Tongue (tissue), 2 donors: ENCODE results near the gene TAL1. TPM values are rescaled to one million over a fixed set of nuclear protein-coding genes. Genes with fewer than 3 reads are reported as not detected.
"Not testable (repeated sequence)": the region's sequence is repeated elsewhere in the genome, so short reads cannot be mapped to it uniquely, and the experiment has no call there.

Experiments
- DNase-seq: peaks from one replicate; pipeline ENCODE4 v3.0.0-alpha.2; 2015
- total RNA-seq: library from RNA; depleted of rRNA; stranded (reverse); fragments of >200 nt; gene quantifications from one replicate; pipeline ENCODE4 v1.2.3, GENCODE V29; 2014

The TAL1 gene
- total RNA-seq, 1 donor from 2014 or later: 3.6 TPM

DNA sequence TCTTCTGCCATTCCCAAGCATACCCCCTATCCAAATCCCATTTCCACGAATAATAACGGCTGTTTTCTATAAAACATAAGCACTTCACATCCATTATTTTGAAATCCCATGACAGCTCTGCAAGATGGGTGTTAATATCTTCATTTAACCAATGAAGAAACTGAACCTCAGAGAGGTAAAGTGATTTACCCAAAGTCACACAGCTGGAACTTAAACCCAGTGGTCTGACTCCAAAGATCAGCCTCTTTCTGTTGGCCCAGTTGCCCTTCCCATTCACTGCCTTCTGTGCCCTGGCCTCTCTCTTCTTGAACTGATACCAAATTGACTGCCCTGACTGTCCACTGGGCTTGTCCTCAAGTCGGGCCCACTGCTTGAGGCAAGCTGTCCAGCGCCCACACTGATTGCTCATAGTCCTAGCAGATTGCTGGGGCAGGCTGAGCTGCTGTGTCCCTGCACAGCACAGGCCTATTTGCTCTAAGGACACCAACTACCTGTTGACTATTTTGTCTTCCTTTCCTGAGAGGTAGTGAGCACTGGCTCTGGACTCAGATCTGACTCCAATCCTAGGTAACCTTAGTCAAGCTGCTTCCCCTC, 19.3 kb downstream of the TAL1 start:
- no peak for DNase-seq

DNA sequence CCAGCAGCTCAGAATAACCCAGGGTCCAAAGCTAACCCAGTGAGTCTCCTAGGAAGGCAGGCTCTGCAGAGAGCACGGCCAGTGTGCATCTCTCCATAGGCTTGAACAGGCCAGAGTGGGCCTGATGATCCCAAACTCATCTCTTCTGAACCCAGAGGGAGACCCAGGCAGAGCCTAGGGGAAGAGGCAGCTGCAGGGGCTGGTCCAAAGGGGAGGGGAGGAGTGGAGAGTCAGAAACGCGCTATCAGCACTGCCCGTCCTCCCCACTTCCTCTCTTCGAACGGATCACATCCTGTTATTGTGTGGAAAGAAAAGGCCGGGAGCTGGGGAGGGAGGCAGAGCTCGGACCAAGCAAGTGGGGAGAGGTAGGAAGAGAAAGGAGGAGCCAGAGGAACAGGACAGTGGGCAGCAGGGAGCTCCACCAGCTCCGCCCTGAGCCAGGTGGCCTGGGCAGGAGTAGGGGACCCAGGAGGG, 20.2 kb downstream of the TAL1 start:
- DNase-seq: no peak

- no peak for DNase-seq
These were observed 21.4 kb downstream of the TAL1 start for GRCh38 chr1:47210666-47211065.

GRCh38 chr1:47209725-47210325, 22.2 kb downstream of the TAL1 start:
- no peak for DNase-seq

GRCh38 chr1:47209091-47209490, 22.9 kb downstream of the TAL1 start:
- no peak for DNase-seq

- DNase-seq: no peak
These were observed 23.6 kb downstream of the TAL1 start for GRCh38 chr1:47208374-47208850.

GRCh38 chr1:47207803-47208373, 24.1 kb downstream of the TAL1 start:
- no peak for DNase-seq

- DNase-seq: no peak
These were observed 26.1 kb downstream of the TAL1 start for GRCh38 chr1:47205918-47206317.

GRCh38 chr1:47203504-47203903, 28.5 kb downstream of the TAL1 start:
- not testable (repeated sequence) for DNase-seq

- peak; percentile 83 for DNase-seq
These were observed 30.8 kb downstream of the TAL1 start for GRCh38 chr1:47201179-47201578.

- DNase-seq: no peak
These were observed 33.8 kb downstream of the TAL1 start for GRCh38 chr1:47198214-47198613.

DNA sequence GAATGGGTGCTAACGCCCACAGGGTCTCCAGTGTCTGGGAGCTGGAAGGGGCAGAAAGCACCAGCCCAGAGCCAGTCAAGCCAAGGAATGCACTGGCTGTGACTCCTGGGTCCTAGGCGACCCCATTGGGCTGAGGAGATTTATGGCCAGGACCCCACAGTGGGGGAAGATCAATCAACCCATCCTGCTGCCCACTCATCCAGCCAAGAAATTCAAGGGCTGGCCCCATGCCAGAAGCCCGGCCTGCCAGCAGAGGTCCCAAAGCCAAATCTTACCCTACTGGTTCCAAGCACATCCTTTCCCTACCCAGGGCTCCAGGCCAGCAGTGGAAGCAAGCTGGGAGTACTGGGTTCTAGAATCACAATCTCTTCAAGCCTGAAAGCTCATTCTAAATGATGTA, 35.4 kb downstream of the TAL1 start:
- no peak for DNase-seq

- DNase-seq: not testable (repeated sequence)
These were observed 36.0 kb downstream of the TAL1 start for GRCh38 chr1:47195981-47196380.

DNA sequence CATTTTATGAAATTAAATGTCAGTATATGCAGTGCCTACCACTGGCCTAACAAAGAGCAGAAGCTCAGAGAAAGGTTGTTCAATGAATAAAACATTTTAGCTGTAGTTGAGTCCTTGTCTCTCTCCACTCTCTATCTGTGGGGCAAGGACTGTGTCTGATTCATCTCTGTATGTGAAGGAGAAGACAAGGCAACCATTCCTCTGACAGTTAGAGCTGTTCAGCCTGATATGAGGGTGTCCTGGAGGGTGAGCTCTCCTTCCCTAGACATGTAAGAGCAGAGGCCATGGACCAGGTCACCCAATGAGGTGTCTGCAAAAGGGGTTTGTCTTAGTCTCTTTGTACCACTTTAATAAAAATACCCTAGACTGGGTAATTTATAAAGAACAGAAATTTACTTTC, 37.7 kb downstream of the TAL1 start:
- no peak for DNase-seq

DNA sequence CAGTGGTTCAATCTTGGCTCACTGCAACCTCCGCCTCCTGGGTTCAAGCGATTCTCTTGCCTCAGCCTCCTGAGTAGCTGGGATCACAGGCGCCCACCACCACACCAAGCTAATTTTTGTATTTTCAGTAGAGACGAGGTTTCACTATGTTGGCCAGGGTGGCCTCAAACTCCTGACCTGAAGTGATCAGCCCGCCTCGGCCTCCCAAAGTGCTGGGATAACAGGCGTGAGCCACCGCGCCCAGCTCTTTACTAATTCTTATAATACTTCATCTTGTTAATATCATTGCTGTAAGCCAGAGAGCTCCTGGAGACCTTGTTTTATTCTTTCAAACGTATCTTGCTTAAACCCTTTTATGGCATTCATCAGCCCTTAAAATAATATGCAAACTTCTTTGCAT, 38.5 kb downstream of the TAL1 start:
- not testable (repeated sequence) for DNase-seq

- DNase-seq: peak; percentile 94
These were observed 39.3 kb downstream of the TAL1 start for GRCh38 chr1:47192458-47193384.

DNA sequence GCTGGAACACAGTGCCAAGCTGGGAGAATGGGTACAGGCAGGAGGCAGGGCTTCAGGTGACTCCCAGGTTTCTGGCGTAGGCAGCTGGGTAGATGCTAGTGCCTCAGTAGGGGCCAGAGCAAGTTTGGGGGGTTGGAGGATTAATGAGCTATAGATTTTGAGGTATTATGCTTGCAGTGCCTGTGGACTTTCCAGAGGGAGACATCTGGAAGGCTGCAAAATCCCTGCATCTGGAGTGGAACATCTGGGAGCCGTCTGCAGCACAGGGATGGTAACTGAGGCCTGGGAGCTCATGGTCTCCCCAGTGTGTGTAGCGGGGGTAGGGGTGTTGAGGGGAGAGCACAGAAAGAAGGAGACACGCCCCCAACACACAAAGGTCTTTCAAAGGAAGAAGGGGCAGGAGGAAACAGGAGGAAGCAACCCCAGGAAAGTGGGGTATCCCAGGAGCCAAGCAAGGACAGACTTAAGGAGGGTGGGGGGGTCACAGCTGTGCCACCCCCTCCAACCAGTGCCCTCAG, 40.0 kb downstream of the TAL1 start:
- DNase-seq: peak; percentile 16

DNA sequence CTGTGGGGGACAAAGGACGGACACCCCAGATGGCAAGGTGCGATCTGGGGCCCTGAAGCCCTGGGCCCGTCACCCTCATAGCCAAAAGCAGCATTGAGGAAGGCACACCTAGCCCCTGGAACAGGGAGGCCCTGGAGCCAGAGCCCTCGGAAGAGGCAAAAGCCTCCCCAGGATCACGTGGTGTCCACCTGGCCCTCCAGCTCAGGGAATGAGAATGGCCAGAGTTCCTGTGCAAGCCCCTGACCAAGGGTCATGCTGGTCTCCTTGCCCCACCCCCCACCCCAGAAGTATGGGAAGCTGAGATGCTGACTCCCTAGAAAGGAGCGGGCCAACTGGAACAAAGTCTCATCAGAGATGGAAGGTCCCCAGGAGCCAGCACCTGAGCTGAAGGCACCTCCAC, 41.2 kb downstream of the TAL1 start:
- DNase-seq: no peak

DNA sequence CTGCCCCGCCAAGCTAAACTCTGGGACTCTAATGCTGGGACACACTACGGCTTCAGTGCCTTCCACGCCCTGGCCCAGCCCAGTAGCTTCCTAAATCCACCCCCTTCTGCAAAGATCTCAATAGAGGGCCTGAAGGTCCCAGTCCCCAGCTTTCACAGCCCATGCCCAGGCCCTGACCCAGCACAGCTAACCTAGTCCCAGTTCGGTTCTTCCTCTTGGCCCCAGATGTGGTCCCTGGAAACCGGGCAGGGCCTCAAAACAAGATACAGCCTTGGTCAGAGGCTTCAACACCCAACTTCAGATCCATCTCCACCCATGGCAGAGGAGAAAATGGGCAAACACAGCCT, 41.5 kb downstream of the TAL1 start:
- no peak for DNase-seq

DNA sequence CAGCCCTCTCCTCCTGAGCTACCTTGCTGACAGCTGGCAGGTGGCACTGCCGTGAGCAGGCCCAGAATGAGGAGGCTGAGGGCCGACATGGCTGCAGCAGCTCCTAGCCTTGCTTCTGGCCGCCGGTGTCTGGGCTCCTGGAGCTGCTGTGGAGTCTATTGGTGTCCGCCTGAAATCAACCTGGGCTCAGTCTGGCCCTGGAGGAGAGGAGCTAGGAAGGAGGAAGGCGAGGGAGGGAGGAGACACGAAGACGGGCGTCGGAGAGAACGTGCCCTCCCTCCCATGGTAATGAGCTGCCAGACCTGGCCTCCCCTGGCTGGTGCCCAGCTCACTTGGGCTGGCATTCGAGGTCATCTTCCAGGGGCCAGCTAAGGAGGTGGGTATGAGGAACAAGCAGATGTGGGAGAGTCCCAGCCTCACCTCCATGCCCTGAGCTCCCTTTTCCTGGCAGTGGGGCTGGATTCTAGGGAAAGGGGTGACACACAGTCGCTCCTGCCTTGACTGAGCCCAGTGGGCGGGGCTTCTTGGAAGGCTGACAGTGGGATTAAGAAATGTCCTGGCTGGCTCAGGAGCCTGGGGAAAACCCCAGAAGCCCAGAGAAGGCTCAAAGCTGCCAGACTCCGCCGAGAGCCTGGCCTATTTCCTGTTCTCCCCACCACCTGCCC, 42.0 kb downstream of the TAL1 start, which contains the start of gene PDZK1IP1:
TSS of gene PDZK1IP1 (minus strand) at position 193 of the 665 bp plus-strand sequence. CDS start at position 89, 104 bp downstream.
- peak; percentile 64 for DNase-seq
